Adipocyte (in vitro differentiated cells): ENCODE results near the gene PAM16.

Source experiments
- DNase-seq: peaks from one replicate; pipeline ENCODE4 v3.0.0-alpha.2; 2015; ENCODE audit warnings: low read depth
- H3K27me3 ChIP-seq: replicated peaks from 2 replicates; pipeline ENCODE4 v1.7.0; 2013; ENCODE audit warnings: mild to moderate bottlenecking, low read length, moderate library complexity; ENCODE audit not compliant: control insufficient read depth, insufficient read depth
- H3K36me3 ChIP-seq: 2 replicates; pipeline ENCODE4 v1.7.0; 2013; ENCODE audit warnings: low read length, mild to moderate bottlenecking, moderate library complexity; ENCODE audit not compliant: control insufficient read depth, insufficient read depth, severe bottlenecking
- H3K4me1 ChIP-seq: 2 replicates; pipeline ENCODE4 v1.7.0; 2013; ENCODE audit warnings: mild to moderate bottlenecking, low read length, moderate library complexity; ENCODE audit not compliant: control insufficient read depth, insufficient read depth
- H3K4me3 ChIP-seq: 2 replicates; pipeline ENCODE4 v1.7.0; 2013; ENCODE audit warnings: mild to moderate bottlenecking, low read length, moderate library complexity
- H3K9ac ChIP-seq: 2 replicates; pipeline ENCODE4 v1.7.0; 2013; ENCODE audit warnings: mild to moderate bottlenecking, low read length, moderate library complexity
- H3K9me3 ChIP-seq: 2 replicates; pipeline ENCODE4 v1.7.0; 2013; ENCODE audit warnings: mild to moderate bottlenecking, low read length, moderate library complexity; ENCODE audit not compliant: control insufficient read depth

PAM16 gene

DNA sequence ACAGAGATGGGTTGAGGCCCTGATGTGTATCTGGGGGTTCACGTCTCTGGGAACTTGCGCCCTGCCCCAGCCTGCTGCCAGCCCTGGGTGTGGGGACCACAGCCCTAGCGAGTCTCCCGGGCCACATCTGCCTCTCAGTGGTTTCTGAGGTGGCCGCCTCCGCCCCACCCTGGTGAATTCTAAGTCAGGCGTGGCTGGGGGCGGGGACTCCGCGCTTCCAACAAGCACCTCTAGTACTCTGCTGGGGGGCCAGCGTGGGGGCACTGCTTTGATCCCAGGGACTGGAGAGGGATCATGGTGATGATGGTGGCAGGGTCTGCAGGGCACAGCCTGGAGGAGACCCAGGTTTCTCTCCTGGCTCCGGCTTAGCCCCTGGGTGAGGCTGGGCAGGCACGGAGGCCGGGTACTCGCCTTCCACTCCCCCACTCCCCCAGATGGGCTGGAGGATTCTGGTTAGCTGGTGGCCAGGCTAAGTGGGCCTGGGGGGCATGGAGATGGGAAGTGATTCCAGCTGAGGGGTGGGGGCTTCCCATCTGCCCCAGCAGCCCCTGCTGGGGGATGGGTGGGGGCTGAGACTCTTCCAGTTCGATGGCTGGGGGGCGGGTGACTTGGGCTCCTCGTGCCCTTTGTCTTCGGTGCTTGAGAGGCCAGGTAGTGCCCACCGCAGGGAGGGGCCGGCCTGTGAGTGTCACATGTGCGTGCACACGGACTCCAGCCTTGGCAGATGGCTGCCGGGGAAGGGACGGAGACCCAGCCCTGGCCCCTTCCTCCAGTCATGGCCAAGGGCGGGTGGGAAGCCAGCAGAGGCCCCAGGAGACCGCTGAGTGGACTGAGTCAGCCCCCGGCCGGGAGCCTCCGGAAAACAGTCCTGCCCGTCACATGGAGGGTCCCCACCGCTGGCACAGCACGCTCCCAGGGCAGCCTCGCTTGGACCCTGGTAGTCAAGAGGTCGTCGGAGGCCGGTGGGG, 31.4 kb downstream of the PAM16 start:
- no peaks in the 10 kb centered on the region for H3K36me3 ChIP-seq
- peaks cover 59% of the 10 kb centered on the region for H3K4me1 ChIP-seq
- H3K27me3 ChIP-seq = no peaks in the 10 kb centered on the region
- H3K9me3 ChIP-seq = no peaks in the 10 kb centered on the region
- H3K9ac ChIP-seq = peak overlapping the region; percentile 62
- peak overlapping the region; percentile 41 for H3K4me3 ChIP-seq
- DNase-seq = peak; percentile 50

DNA sequence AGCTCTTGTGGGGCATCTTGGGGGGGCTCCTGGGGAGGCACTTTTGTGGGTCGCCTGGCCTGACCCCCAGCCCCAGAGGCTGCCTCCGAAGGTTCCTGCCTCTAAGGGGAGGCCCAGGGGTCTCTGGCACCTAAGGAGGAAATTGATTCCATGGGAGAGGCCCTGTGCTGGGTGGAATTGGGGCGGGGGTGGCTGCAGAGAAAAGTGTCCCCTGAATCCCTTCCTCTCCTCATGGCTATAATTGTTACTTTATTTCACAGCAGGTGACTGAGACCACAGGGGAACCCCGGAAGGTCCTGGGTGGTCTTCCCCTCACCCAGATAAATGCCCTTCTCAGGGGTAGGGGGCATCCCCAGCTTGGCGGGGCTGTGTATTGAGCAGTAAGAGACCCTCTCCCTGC, 32.2 kb downstream of the PAM16 start:
- Histone ChIP-seq H3K4me1 (peaks cover 53% of the 10 kb centered on the region), H3K4me3 (no peak overlapping the region), H3K27me3 (no peaks in the 10 kb centered on the region), H3K36me3 (no peaks in the 10 kb centered on the region), H3K9me3 (no peaks in the 10 kb centered on the region), H3K9ac (peak overlapping the region; percentile 86)
- no peak for DNase-seq

DNA sequence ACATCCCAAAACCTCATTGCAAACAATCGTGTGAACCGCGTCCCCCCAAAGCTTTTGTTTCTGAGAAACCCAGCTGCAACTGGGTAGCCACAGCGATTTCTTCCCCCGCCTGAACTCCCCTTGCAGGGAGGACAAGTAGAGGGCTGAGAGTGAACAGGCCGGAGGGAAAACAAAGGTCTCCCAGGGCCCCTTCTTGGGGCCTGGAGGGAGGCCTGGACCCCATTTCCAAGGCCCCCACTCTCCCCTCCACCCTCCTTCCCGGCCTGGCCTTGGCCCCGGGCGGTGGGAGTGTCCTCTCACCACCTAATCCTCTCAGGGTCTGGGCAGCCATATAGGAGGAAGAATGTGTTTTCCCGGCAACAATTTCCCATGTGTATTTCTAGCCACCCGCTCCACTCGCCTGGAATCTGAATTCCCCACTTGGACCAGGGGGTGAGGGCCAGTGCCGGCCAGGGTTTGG, 32.6 kb downstream of the PAM16 start:
- Histone ChIP-seq H3K4me3 (peak overlapping the region; percentile 85), H3K9ac (peak overlapping the region; percentile 86), H3K4me1 (peaks cover 48% of the 10 kb centered on the region), H3K36me3 (no peaks in the 10 kb centered on the region), H3K27me3 (no peaks in the 10 kb centered on the region), H3K9me3 (no peaks in the 10 kb centered on the region)
- DNase-seq = peak; percentile 55

DNA sequence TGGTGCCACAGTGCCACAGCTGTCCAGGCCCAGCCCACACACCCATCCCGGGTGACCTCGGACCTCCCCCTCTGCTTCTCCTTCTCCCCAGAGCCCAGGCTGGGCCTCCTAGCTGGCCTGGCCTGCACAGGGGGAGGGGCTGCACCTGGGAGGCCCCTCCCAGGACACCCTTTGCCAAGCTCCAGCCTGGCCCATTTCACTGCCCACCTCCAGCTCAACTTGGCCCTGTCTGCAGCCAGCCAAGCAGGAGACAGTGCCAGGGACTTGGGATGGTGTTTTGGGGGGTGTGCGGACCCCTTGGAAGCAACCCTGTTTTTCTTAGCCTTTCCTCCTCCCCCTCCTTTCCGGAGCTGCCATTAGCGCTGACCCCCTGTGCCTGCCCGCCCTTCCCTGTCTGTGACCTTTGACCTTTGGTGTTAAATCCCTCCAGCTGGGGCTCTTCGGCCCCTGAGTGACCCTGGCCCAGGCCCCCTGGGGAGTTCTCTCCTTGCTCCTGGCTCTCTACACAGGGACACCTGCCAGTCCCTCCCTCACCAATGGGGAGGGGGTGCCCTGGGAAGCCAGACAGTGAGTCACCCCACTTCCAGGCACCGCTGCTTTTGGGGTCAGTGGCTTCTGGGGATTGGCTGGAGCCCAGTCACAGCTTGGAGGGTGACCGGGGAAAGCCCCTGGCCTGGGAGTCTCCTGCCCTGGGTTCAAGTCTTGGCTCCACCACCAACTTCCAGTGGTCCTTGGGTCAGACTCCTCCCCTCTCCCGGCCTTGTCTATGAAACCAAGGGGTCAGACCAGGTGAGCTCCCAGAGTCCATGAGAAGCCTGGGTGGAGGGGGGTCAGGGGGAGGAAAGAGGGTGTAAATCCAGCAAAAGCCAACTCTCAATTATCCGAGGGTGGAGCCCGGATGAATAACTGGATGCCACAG, 33.3 kb downstream of the PAM16 start:
- Histone ChIP-seq H3K9me3 (no peaks in the 10 kb centered on the region), H3K9ac (peak overlapping the region; percentile 86), H3K36me3 (no peaks in the 10 kb centered on the region), H3K4me3 (peak overlapping the region; percentile 85), H3K27me3 (no peaks in the 10 kb centered on the region), H3K4me1 (peaks cover 45% of the 10 kb centered on the region)
- DNase-seq = peak; percentile 63

DNA sequence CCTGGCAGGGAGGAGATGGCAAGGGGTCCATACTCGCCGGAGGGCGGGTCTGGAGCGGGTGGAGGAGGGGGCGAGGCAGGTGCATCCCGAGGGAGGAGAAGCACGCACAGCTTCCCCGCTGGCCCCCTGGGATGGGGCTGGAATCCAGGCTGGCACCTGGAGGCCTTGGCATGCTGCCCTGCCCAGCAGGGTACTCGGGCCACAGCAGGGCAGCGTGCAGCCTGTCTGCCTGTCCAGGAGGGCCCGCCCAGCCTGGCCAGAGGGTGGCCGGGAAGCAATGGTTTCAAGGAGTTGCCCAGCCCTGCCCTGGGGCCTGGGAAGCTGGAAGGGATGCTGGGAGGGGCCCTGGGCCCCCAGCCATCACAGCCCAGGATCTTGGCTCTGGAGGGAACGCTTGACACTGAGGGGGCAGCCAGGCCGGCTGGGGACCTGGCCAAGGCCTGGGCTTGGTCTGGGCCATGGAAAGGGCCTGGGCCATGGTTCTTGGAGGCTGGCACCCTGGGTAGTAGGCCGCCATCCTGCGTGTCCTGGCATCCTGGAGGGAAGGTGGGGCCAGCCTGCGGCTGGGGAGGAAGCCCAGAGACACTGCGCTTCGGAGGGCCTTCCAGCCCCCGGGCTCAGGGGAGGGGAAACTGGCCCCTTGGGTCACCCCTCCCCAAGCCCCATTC, 34.1 kb downstream of the PAM16 start:
- no peaks in the 10 kb centered on the region for H3K27me3 ChIP-seq
- DNase-seq = peak; percentile 82
- H3K4me3 ChIP-seq = peak overlapping the region; percentile 85

DNA sequence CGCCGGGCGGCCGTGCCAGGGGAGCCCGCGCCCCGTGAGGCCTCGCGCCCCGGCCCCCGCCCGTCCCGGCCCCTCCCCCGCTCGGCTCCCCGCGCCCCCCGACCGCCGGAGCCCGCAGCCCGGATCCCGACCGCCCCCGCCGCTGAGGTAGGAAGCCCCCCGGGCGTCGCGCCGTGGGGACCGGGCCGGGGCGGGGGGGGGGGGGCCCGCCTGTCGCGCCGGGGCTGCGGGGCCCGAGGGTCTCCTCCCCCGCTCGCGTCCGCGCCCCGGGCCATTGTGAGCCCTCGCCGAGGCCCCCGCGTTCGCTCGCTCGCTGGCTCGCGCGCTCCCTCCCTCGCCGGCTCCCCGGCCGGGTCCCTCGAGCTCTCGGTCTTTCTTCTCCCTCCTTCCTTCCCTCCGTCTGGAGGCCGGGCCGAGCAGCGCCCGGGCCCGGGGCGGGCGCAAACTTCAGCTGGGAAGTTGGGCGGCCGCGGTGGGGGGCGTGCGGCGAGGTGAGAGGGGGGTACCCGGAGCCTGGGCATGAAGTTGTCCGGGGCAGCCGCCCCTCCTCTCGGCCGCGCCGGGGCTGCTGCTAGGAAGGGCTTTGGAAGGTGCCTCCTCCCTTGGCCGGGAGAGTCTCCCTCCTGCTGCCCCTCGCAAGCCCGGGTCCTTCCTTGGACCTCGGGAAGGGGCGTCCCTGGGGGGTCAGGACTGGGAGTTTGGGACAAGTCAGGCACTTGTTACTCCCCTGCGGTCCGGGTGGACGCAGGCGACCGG, 34.8 kb downstream of the PAM16 start:
- peak overlapping the region; percentile 86 for H3K9ac ChIP-seq
- H3K4me1 ChIP-seq = peaks cover 45% of the 10 kb centered on the region
- H3K27me3 ChIP-seq = no peaks in the 10 kb centered on the region
- H3K4me3 ChIP-seq = peak overlapping the region; percentile 85
- DNase-seq = peak; percentile 74
- no peaks in the 10 kb centered on the region for H3K36me3 ChIP-seq
- H3K9me3 ChIP-seq = no peaks in the 10 kb centered on the region

More for the DNA sequence above, 34.1 kb downstream of the PAM16 start:
- H3K36me3 ChIP-seq = no peaks in the 10 kb centered on the region
- H3K4me1 ChIP-seq = peaks cover 45% of the 10 kb centered on the region
- peak overlapping the region; percentile 86 for H3K9ac ChIP-seq
- no peaks in the 10 kb centered on the region for H3K9me3 ChIP-seq

DNA sequence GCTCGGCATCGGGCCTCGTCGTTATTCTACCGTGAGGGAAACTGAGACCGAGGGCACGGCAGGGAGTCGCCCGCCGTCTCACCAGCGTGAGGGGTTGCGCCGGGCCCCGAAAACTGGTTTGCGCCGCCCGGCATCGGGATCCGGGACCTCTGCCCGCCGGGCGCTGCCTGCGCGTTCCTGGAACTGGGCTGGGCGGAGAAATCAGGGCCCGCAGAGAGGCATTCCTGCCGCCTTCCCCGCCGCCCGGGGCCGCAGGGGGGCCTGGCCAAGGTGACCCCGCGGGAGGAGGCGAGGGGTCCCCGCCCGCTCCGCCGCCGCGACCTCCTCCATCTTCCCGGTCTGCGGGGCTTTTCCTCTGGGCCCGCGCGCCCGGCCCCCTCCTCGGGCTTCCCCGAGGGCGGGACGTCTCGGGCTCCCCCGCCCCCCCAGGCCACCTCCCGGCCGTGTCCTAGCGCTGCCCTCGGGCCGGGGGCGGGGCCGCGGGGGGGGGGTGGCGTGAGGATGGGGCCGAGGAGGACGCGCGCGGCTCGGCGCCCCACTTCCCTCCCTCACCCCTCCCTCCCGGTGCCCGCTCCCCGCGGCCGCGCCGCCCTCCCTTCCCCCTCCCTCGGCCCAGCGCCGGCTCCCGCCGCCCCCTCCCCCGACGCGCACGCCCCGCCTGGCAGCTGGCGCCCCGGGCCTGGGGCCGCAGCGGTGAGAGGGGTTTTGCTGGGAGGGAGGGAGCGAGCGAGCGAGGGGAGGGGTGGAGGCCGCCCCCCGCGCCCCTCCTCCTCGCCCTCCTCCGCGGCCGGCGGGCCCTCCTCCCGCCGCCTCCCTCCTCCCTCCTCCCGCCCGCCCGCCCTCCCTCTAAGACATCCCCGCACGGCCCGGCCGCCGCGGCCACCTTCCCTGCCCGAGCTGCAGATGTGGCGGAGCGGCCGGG, 35.7 kb downstream of the PAM16 start, which contains the start of gene GLIS2:
Gene GLIS2, plus strand, starts transcription at position 882 of the 922 bp plus-strand sequence. CDS start 16,214 bp downstream, outside the sequence.
- H3K4me1 ChIP-seq = peaks cover 36% of the 10 kb centered on the region
- no peaks in the 10 kb centered on the region for H3K27me3 ChIP-seq
- peak within 1 kb of the TSS; percentile 85 for H3K4me3 ChIP-seq
- no peaks in the 10 kb centered on the region for H3K36me3 ChIP-seq
- H3K9me3 ChIP-seq = no peaks in the 10 kb centered on the region
- peak; percentile 93 for DNase-seq
- H3K9ac ChIP-seq = peak within 1 kb of the TSS; percentile 86

DNA sequence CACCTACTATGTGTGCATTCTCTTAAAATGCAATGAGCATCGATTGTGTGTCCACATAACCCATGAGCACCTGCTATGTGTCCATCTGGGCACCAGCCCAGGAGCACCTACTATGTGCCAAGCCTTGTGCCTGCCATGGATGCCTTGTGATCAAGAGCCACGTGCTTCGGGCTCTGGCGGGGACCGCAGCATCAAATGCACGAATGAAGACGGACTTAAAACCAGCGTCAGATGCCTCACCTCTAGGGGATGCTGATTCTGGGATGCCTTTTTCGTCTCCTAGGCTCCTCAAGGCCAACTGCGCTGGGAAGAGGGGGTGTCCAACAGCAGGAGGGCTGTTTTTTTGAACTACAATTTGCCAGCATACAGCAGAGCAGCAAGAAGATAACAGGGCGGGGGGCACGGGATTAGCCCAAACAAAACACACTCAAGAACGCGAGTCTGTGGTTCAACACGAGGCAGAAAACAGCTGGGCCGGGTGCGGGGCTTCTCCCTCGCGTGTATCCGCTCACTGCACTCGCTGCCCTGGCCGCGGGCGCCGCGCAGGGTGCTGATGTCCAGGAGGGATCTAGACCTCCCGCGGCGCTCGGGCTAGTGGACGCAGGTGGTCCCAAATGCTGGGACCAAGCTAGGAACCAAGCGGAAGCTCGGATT, 36.5 kb downstream of the PAM16 start:
- no peaks in the 10 kb centered on the region for H3K27me3 ChIP-seq
- H3K9me3 ChIP-seq = no peaks in the 10 kb centered on the region
- peak overlapping the region; percentile 82 for H3K4me3 ChIP-seq
- DNase-seq = peak; percentile 63
- peaks cover 33% of the 10 kb centered on the region for H3K4me1 ChIP-seq
- no peaks in the 10 kb centered on the region for H3K36me3 ChIP-seq
- peak overlapping the region; percentile 84 for H3K9ac ChIP-seq
